Esophagus (tissue), 2 donors: ENCODE data around the gene MBP. TPM values are rescaled to one million over a fixed set of nuclear protein-coding genes. Genes with fewer than 3 reads are reported as not detected.

ENCODE experiments used
- H3K27ac ChIP-seq, 2 donors: one replicate each; pipeline ENCODE4 v1.5.1; 2013; ENCODE audit warnings: low read depth in 2 of 2, mild to moderate bottlenecking in 2 of 2, inconsistent platforms in 1 of 2, low read length in 1 of 2, moderate library complexity in 1 of 2
- H3K27me3 ChIP-seq, 2 donors: one replicate each; pipeline ENCODE4 v1.6.1; 2013; ENCODE audit warnings: low read length in 2 of 2, control low read depth in 1 of 2, mild to moderate bottlenecking in 1 of 2; ENCODE audit not compliant: insufficient read depth in 2 of 2, control insufficient read depth in 1 of 2
- H3K36me3 ChIP-seq, 2 donors: one replicate each; pipeline ENCODE4 v1.6.1; 2013; ENCODE audit warnings: low read length in 1 of 2; ENCODE audit not compliant: control insufficient read depth in 2 of 2, insufficient read depth in 2 of 2
- H3K4me1 ChIP-seq, 2 donors: one replicate each; pipeline ENCODE4 v1.6.1; 2013; ENCODE audit warnings: low read length in 1 of 2; ENCODE audit not compliant: control insufficient read depth in 2 of 2, insufficient read depth in 2 of 2
- H3K4me3 ChIP-seq, 2 donors: one replicate each; pipeline ENCODE4 v1.5.1; 2013; ENCODE audit warnings: low read length in 2 of 2, mild to moderate bottlenecking in 2 of 2, low read depth in 1 of 2, moderate library complexity in 1 of 2
- H3K9me3 ChIP-seq, 2 donors: one replicate each; pipeline ENCODE4 v1.6.1; 2013; ENCODE audit warnings: mild to moderate bottlenecking in 2 of 2, low read depth in 1 of 2, low read length in 1 of 2, moderate library complexity in 1 of 2; ENCODE audit not compliant: control insufficient read depth in 2 of 2, insufficient read depth in 1 of 2
- WGBS, 2 donors: extraction: QIAGEN DNeasy Blood & Tissue Kit; methylation state at CpG; one replicate each; pipeline ENCODE4 v1.1.7; 2013; 5-methylcytosine and 5-hydroxymethylcytosine counted together
- polyA plus RNA-seq, 2 donors: library from polyadenylated mRNA; stranded (reverse); fragments of 200-250 nt; gene quantifications; one replicate each; pipeline ENCODE4 v1.2.3, GENCODE V29; 2013
- donor health status: healthy with polysubstance abuse.
- donor health status: Bipolar disorder and iron deficiency.

MBP gene
- polyA plus RNA-seq, 2 donors: 9.7 to 10.8 TPM

DNA sequence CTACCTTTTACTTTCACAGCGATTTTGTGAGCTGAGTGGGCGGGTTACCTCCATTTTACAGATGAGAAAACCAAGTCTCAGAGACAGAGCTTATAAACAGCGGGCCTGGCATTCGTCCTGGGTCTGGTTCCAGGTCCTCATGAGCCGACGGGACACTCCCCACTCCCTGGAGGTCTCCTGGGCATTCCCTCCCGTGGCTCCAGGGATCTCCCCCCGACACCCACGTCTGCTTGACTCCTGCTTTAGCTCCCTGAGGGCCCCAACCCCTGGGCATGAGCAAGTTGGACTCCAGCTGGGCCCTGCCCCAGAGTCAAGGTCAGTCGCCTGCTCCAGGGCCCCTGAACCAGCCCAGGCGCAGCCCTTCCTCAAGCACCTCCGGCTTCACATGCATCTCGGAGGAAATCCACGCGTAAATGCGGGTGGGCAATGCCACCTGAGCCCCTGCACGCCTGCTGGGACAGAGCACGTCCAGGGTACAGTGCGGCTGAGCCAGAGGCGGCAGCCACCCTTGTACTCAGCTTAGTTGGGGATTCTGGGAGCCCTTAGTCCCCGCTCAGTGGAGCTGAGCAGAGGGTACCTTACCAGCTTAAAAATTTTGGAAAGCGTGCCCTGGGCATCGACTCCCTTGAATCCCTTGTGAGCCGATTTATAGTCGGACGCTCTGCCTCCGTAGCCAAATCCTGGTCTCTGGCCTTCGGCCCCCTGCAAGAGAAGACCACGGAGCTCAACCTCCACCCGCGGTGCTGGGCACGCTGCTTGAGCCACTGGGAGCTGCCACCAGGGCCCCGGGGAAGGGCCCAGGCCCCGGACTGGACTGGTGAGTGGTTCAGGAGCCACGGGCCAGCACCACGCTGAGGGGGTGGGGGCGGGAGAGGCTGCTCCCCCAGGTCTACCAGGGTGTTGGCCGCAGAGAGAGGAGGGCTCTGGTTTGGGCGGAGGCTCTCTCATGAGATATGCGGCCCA lies 148.1 kb downstream of the MBP start:
- WGBS, 2 donors: 91 to 92% methylated on average over 40 of the region's 40 CpGs
- H3K36me3 ChIP-seq: no peaks in the 10 kb centered on the region
- no peak overlapping the region for H3K27ac ChIP-seq
- no peaks in the 10 kb centered on the region for H3K9me3 ChIP-seq
- H3K27me3 ChIP-seq: no peaks in the 10 kb centered on the region
- H3K4me3 ChIP-seq: no peak overlapping the region
- peaks cover 0 to 3% of the 10 kb centered on the region in 2 donors for H3K4me1 ChIP-seq

DNA sequence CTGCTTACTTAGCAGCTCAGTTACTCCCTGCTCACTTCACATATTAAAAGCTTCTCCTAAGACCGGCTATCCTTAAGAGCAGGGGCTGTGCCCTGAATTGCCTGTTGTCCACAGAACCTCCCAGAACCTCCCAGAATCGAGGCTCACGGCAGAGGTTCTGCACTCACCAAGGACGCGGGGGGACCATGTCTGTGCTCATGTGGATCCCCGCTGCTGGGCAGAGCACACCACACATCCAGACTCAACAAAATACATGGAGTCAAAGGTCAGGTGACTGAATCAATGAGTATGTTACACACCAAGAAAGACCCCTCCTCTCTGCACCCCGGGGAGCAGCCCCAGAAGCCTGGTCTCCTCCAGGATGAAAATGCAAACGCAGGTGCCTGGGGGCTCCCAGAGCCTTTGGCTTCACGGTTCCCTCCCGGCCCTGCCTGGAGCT lies 149.0 kb downstream of the MBP start:
- no peaks in the 10 kb centered on the region for H3K36me3 ChIP-seq
- no peaks in the 10 kb centered on the region for H3K27me3 ChIP-seq
- peaks cover 0 to 3% of the 10 kb centered on the region in 2 donors for H3K4me1 ChIP-seq
- no peak overlapping the region for H3K27ac ChIP-seq
- no peak overlapping the region for H3K4me3 ChIP-seq
- 62% methylated on average over 10 of the region's 10 CpGs for WGBS, 2 donors
- no peaks in the 10 kb centered on the region for H3K9me3 ChIP-seq

DNA sequence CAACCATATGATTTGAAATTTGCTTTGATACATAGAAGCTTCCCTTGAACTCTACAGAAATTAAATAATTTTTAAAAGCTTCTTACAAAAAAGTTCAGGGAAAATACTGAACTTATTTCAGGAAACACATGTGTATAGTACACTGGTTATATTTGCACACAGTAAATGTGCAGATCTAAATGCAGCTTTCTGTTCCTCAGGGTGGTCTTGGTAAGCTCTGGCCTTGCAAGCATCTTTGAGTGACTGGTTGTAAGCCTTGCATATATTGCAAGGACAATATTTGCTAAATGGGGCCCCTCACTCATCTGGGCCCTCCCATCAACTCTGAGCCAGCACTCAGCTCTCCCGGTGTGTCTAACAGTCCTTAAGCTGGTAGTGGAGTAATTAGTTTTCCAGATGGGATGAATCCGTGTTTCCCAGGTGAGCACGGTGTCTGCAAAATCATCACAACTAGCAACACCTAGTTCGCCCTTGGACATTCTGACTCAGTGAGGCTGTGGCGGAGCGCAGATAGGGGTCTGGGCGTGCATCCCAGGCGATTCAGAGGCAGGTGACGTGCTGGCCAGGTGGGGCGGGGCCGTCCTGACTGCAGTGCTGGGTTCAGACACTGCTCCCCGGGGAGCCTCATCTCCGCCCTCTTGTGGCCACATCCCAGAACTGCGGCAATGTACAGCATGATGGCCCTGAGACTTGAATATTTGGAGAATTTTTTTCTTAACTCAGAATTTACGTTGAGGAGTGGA lies 149.6 kb downstream of the MBP start:
- no peak overlapping the region for H3K4me3 ChIP-seq

DNA sequence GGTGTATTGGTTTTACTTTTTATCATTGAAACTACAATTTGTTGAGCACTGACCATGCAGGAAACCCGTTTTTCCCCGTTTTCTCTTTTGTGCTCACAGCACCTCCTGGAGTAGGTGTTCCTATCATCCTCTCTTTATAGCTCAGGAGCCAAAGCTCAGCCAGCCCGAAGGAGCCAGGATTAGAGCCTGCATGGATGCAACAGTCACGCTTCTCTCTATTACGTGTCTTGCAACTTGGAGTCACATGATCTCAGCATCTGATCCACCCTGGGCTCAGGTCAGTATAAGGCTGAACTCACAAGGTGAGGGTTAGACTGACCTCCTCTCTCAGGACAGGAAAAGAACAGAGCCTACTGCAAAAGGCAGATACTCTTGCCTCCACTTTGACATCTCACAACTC lies 150.5 kb downstream of the MBP start:
- Histone ChIP-seq H3K27me3 (no peaks in the 10 kb centered on the region), H3K27ac (no peak overlapping the region), H3K36me3 (peaks cover 0 to 2% of the 10 kb centered on the region in 2 donors), H3K4me3 (no peak overlapping the region), H3K4me1 (peaks cover 0 to 9% of the 10 kb centered on the region in 2 donors), H3K9me3 (no peaks in the 10 kb centered on the region)
- 80 to 90% methylated on average over 5 of the region's 5 CpGs for WGBS, 2 donors

More for the DNA sequence above, 149.6 kb downstream of the MBP start:
- Histone ChIP-seq H3K9me3 (no peaks in the 10 kb centered on the region), H3K27me3 (no peaks in the 10 kb centered on the region), H3K27ac (no peak overlapping the region), H3K4me1 (peaks cover 0 to 3% of the 10 kb centered on the region in 2 donors), H3K36me3 (no peaks in the 10 kb centered on the region)
- WGBS, 2 donors: 11 to 14% methylated on average over 15 of the region's 15 CpGs

DNA sequence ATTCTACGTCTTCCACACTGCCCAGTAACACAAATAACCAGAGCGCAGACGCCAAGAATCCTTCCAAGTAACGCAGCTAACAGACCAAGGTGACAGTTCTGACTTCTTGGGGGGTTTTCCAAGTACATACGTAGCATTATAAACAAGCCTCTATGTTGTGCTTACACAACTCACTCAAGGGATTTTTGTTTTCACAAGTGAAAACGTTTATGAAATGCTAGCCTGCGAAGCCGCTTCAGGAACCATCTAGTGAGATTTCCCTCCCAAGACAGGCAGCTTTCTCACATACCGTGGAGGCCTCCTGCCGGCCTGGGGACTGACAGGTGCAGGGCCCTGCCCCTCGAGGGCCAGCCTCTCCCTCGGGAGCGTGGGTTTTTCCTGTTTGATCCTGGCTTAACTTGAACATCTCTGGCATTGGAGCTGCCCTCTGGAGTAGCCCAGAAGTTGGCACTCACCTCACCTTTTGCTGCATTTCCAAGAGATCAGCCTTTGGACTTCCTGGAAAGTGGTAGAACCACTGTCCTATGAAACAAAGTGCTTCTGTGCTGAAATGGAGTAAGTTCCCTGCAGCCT lies 151.1 kb downstream of the MBP start:
- H3K9me3 ChIP-seq: no peaks in the 10 kb centered on the region
- peaks cover 0 to 10% of the 10 kb centered on the region in 2 donors for H3K4me1 ChIP-seq
- H3K4me3 ChIP-seq: no peak overlapping the region
- peaks cover 0 to 2% of the 10 kb centered on the region in 2 donors for H3K36me3 ChIP-seq
- WGBS, 2 donors: 60 to 66% methylated on average over 13 of the region's 13 CpGs
- H3K27ac ChIP-seq: no peak overlapping the region
- no peaks in the 10 kb centered on the region for H3K27me3 ChIP-seq

DNA sequence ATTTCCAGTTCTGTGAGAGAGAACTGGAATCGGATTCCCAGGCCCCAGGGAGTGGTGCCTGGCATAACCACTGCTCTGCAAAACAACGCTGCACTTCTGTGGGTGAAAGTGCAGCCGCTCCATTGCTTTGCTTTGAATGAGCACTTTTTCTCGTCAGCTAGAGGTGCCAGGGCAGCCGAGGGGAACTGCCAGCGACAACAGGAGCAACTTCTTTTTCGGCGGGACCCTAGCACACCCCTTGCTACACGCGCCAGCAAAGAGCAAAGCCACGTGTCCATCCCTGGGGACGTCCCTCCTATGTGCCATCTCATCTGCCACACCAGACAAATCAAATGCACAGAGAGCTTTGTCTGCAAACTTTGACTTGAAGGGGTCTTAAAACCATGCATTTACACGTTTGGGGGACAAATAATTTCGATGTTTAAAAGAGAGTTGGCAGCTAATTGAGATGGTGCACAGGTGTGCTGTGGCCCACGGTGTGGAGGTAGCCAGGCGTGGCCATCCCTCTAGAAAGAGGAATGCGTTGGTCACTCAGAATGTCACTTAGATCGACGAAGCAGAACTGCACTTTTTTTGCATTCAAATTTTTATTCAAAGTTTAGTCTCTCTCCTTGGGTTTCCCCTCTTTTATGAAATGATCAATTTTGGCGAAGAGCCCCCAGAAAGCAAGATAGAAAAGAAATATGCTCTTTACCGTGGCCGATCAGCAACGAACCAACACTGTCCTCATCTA lies 151.8 kb downstream of the MBP start:
- H3K27ac ChIP-seq: no peak overlapping the region
- WGBS, 2 donors: 79 to 80% methylated on average over 23 of the region's 23 CpGs

DNA sequence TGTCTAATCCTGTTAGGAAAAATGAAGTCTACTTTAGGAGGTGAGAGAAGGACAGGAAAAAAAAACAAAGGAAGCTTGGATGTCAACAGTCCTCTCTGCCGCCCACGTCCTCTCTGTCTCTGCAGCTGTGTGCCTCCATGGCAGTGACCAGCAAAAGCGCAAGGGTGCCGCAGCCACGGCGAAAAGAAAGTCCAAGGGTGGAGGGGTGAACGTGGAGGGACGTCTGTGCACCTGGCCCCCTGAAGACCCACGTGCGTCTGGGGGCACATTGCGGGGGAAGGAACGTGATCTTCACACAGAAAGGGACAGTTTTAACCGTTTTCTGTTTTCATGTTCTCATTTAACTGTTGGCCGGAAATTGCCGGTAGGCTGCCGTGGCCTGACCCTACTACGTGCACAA lies 152.7 kb downstream of the MBP start:
- Histone ChIP-seq H3K27ac (no peak overlapping the region), H3K27me3 (no peaks in the 10 kb centered on the region), H3K4me3 (no peak overlapping the region), H3K4me1 (peaks cover 0 to 10% of the 10 kb centered on the region in 2 donors), H3K36me3 (peaks cover 0 to 2% of the 10 kb centered on the region in 2 donors), H3K9me3 (no peaks in the 10 kb centered on the region)
- 83 to 86% methylated on average over 17 of the region's 17 CpGs for WGBS, 2 donors

More for the DNA sequence above, 151.8 kb downstream of the MBP start:
- H3K9me3 ChIP-seq: no peaks in the 10 kb centered on the region
- H3K4me3 ChIP-seq: no peak overlapping the region
- H3K36me3 ChIP-seq: peaks cover 0 to 2% of the 10 kb centered on the region in 2 donors
- H3K27me3 ChIP-seq: no peaks in the 10 kb centered on the region
- peaks cover 0 to 10% of the 10 kb centered on the region in 2 donors for H3K4me1 ChIP-seq

DNA sequence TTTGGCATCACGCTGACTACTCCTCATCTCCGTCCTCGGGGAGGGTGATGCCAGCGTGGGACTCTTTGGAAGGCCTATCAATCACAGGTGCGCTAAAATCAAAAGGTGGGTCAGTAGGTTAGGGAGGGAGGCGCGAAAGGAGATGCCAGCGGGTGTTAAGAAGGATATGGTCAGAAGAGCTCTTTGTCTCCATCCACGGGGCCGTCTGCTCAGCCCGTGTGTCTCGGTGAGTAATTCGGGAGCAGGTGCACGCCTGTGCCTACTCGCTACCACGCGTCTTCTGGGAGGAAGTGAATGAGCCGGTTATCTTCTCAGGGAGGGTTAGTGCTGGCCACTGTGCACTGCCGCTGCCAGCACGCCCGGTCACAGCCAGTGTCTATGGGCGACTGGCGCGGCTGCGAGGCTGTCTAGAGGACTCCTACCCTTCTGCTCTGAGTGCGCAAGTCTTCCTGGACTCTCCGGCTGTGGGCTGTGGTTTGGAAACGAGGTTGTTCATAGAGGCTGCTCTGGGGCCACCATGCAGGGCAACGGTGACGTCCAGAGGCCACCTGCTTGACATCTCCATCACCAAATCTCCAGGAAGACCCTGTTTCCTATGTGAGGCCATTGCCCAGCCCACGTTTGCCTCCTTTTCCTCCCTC lies 153.4 kb downstream of the MBP start:
- H3K4me3 ChIP-seq: no peak overlapping the region
- H3K27ac ChIP-seq: no peak overlapping the region
- WGBS, 2 donors: 92 to 94% methylated on average over 31 of the region's 31 CpGs
- H3K27me3 ChIP-seq: no peaks in the 10 kb centered on the region
- peaks cover 0 to 10% of the 10 kb centered on the region in 2 donors for H3K4me1 ChIP-seq
- H3K9me3 ChIP-seq: no peaks in the 10 kb centered on the region
- H3K36me3 ChIP-seq: peaks cover 0 to 2% of the 10 kb centered on the region in 2 donors
